C4-2B (cell line): ENCODE data around the gene CATSPERD.

ENCODE experiments used
- H3K27ac ChIP-seq: fragments of 450-650 bp; 2 replicates; pipeline ENCODE4 v1.5.1; 2017
- ZFX ChIP-seq: fragments of 450-650 bp; IDR thresholded peaks from 2 replicates; pipeline ENCODE4 v1.6.1; 2017
- TF ChIP-seq, protein P1 (sequence below): fragments of 450-650 bp; conservative IDR thresholded peaks from 2 replicates; pipeline ENCODE4 v1.5.1; 2017; ENCODE audit warnings: mild to moderate bottlenecking

Gene CATSPERD

GRCh38 chr19:5804516-5805461, 84.4 kb downstream of the CATSPERD start, which contains the start of gene NRTN:
NRTN (plus strand) TSS chr19:5805067; CDS start chr19:5824166, 19,099 bp downstream.
- TF ChIP-seq, protein P1, sequence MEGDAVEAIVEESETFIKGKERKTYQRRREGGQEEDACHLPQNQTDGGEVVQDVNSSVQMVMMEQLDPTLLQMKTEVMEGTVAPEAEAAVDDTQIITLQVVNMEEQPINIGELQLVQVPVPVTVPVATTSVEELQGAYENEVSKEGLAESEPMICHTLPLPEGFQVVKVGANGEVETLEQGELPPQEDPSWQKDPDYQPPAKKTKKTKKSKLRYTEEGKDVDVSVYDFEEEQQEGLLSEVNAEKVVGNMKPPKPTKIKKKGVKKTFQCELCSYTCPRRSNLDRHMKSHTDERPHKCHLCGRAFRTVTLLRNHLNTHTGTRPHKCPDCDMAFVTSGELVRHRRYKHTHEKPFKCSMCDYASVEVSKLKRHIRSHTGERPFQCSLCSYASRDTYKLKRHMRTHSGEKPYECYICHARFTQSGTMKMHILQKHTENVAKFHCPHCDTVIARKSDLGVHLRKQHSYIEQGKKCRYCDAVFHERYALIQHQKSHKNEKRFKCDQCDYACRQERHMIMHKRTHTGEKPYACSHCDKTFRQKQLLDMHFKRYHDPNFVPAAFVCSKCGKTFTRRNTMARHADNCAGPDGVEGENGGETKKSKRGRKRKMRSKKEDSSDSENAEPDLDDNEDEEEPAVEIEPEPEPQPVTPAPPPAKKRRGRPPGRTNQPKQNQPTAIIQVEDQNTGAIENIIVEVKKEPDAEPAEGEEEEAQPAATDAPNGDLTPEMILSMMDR, result no peak
- no peak for TF ChIP-seq ZFX
- peak within 1 kb of the TSS; percentile 23; the same call in 1 of the 2 replicates for H3K27ac ChIP-seq

DNA sequence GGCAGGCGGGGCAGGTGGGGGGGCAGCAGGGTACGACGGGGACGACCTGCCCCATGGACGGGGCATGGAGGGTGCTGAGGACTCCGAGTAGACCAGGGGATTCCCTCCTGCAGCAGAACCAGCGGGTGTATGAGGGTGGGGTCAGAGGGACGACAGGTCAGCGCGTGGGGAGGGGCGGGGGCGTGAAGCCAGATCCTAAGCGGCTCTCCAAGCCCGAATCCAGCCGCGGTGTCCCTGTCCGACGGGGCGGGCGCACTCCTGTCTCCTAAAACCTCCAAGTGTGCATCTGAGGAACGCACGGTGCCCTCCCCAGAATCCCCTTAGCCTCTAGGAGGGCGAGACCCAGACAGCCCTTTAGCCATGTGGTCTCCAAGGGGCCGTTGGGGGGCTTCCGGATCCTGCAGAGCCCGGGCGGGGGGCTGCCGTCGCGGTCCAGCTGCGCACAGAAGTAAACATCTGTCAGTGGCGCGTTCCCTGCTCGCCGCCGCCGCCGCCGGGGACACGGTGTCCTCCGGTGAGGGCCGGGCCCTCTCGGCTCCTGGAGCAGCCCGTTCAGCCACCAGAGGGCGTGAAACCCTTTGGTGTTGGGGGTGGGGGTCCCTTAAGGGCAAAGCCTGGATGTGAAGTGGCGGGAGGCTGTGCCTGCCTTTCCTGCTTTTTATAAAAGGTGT, 85.2 kb downstream of the CATSPERD start:
- TF ChIP-seq ZFX, result no peak
- TF ChIP-seq, protein P1, result peak; percentile 87
- H3K27ac ChIP-seq, result no peak overlapping the region

DNA sequence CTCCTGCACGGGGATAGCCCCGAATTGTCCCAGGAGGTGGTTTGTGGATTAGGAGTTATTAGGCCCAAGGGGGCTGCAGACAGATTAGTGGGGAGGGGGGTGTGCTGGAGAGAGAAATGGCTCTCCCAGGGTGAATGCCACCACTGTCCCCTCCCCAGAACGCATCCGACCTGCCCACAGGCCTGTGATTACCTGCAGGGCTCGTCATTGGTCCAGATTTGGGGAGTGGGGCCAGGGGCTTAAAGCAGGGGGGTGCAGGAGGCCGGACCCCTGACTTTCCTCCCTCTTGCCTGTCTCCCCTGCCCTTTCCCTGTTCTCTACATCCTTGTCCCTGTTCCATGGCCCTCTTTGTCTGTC, 85.7 kb downstream of the CATSPERD start:
- TF ChIP-seq ZFX, result no peak
- no peak overlapping the region for H3K27ac ChIP-seq

GRCh38 chr19:5806905-5807304, 86.5 kb downstream of the CATSPERD start:
- TF ChIP-seq, protein P1, result no peak
- no peak for TF ChIP-seq ZFX
- H3K27ac ChIP-seq, result no peak overlapping the region

DNA sequence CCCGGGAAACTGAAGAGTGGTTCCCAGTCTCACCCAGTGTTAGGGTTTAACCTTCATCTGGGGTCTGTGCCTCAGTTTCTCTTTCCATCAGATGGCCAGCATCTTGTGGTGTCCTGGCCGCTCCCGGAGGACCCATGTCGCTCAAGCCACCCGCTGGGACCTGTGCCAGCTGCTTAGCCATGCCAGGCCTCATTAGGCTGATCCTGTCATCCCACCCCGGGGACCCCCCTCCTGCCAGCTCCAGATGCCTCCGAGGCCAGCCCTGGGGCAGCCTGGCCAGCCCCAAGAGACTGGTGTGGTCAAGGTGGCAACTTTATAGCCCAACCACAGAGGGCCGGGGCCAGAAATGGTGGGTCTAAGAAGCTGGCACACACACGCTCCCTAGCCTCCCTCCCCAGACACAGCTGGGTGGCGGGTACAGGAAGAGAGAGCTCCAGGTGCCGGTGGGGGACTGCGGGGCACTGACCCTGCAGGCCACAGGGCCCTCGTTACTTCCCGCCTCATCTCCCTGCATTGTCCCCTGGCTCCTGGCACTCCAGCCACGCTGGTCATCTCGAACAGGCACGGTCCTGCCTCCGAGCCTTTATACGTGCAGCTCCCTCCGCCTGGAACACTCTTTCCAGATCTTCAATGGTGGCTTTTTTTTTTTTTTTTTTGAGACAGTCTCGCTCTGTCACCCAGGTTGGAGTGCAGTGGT, 87.8 kb downstream of the CATSPERD start:
- H3K27ac ChIP-seq, result no peak overlapping the region
- TF ChIP-seq, protein P1, result no peak
- no peak for TF ChIP-seq ZFX

- TF ChIP-seq, protein P1, result no peak
- TF ChIP-seq ZFX, result no peak
- H3K27ac ChIP-seq, result no peak overlapping the region
These were observed 88.6 kb downstream of the CATSPERD start for GRCh38 chr19:5809053-5809452.

- H3K27ac ChIP-seq, result no peak overlapping the region
- no peak for TF ChIP-seq ZFX
- TF ChIP-seq, protein P1, result no peak
These were observed 89.0 kb downstream of the CATSPERD start for GRCh38 chr19:5809469-5809868.
